Activated T-helper 9 cell treated with anti-CD3 and anti-CD28 coated beads, Interleukin-2, amount 50 U/mL, for 16 hours (primary cell): ENCODE results near the gene NEDD9.

Experiments used
- DNase-seq: peaks from one replicate; pipeline ENCODE4 v3.0.0-alpha.2; 2020; ENCODE audit warnings: low read depth

Gene NEDD9

DNA sequence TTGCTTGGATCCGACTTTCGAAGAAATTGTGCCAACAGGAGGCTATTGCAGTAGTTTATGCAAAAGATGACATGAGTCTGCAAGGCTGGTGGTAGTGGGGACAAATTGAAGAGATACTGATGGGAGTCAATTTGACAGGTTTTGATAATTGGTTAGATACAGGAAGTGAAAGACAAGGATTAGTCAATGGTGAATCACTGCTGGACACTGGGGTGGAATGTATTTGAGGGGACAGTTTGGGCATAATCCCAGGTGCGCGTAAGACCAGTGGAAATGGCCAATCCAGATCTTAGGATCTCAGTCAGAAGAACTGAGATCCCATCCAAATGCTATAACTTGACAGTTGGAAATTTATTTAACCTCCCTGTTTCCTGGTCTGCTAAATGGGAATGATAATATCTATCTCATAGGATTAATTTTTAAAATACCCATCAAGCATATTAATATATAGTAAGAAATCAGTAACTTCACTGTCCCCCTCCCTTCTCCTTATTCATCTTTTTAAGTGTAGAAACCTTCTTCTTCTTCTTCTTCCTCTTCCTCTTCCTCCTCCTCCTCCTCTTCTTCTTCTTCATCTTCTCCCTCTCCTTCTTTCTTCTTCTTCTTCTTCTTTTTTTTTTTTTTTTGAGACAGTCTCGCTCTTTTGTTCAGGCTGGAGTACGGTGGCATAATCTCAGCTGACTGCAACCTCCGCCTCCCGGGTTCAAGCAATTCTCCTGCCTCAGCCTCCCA lies 90.0 kb downstream of the NEDD9 start:
- DNase-seq: no peak

GRCh38 chr6:11141295-11141694 lies 91.2 kb downstream of the NEDD9 start:
- DNase-seq: no peak

- no peak for DNase-seq
These were observed 92.4 kb downstream of the NEDD9 start for GRCh38 chr6:11140056-11140455.

DNA sequence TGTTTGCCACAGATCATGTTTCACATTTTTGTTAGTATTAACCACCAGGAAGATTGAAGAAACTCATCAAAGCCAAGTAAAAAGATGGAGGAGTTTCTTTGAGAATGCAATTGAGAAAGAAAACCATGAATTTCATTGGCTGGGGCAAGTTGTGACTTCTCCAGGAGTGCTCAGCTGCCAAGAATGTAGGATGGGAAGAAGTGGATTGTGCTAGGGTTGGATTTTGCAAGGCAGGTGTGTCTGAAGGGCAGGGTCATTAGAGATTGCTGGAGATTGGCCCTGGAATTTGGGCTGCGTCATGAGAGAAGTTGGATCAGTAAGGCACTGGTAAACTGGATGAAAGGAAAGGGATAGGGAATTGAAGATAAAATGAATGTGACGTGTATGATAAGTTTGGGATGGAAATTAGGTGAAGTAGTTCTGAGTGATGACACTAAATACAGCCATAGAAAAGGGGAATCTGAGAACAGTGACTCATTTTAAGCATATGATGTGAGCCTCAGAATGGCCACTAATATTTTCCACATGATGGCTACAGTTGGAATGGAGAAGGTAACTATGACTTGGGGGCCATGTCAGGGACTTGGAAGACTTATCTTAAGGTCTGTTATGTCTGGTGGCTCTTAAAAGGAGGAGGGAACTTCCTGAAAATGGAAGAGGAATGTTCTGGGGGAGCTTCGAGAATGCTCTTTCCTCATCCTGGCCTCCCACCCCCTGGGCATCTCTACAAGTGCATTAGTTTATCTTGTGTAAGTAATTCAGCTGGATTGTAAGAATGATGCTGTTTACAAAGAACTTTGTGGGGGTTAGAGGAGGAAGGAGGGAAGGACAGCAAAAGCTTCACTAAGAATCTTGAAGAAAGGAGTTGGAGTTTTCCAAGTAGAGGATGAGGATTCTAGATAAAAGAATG lies 93.2 kb downstream of the NEDD9 start:
- no peak for DNase-seq

- DNase-seq: no peak
These were observed 95.7 kb downstream of the NEDD9 start for GRCh38 chr6:11136809-11137208.
